HEK293 (cell line): ENCODE results near the gene WDR18.
A peak's percentile ranks its signal among the peaks of the same experiment; 100 is the strongest.

Experiments
- CTCF ChIA-PET: fragments of 350-600 bp; formaldehyde crosslinking; extraction: SDS; loops from one replicate; lab custom pipeline; 2021; ENCODE audit warnings: antibody characterized with exemption; lab: Yijun Ruan, JAX
- POLR2A ChIA-PET: fragments of 300-600 bp; formaldehyde crosslinking; extraction: SDS; loops from one replicate; lab custom pipeline; 2020; ENCODE audit warnings: antibody characterized with exemption, inconsistent platforms; lab: Yijun Ruan, JAX
- H3K27ac ChIP-seq: fragments of 200-500 bp; sonication (Bioruptor generic); 2 replicates; pipeline ENCODE4 v1.5.1; 2014; ENCODE audit warnings: low read depth, low read length, control low read depth, inconsistent platforms; ENCODE audit errors: extremely low read depth
- H3K36me3 ChIP-seq, 2 experiments: fragments of 200-500 bp in 1 of 2; sonication (Bioruptor generic) in 1 of 2; 1 replicate in 1 of 2; 2 replicates in 1 of 2; pipeline ENCODE4 v1.5.1; 2014 to 2017; ENCODE audit warnings: inconsistent platforms in 2 of 2, low read length in 2 of 2; ENCODE audit not compliant: control insufficient read depth in 2 of 2, insufficient read depth in 1 of 2
- H3K4me1 ChIP-seq: fragments of 200-500 bp; sonication (Bioruptor generic); 2 replicates; pipeline ENCODE4 v1.5.1; 2014; ENCODE audit warnings: mild to moderate bottlenecking, low read length, inconsistent platforms; ENCODE audit not compliant: control insufficient read depth, insufficient read depth
- H3K4me3 ChIP-seq: 2 replicates; pipeline ENCODE4 v1.5.1; 2011; ENCODE audit warnings: low read depth, mild to moderate bottlenecking, control low read depth, low read length, moderate library complexity
- H3K9me3 ChIP-seq: fragments of 200-500 bp; sonication (Bioruptor generic); 2 replicates; pipeline ENCODE4 v1.5.1; 2014; ENCODE audit warnings: low read depth, low read length, inconsistent platforms; ENCODE audit not compliant: control insufficient read depth, insufficient read depth
- CTCF ChIP-seq: fragments of 450-650 bp; formaldehyde crosslinking; IDR thresholded peaks from 2 replicates; pipeline ENCODE4 v1.5.1; 2016; ENCODE audit warnings: missing biosample characterization, missing genetic modification characterization
- HIC1 ChIP-seq: fragments of 450-650 bp; formaldehyde crosslinking; IDR thresholded peaks from 2 replicates; pipeline ENCODE4 v1.5.1; 2016; ENCODE audit warnings: missing biosample characterization, missing genetic modification characterization
- IKZF3 ChIP-seq: fragments of 450-650 bp; IDR thresholded peaks from 2 replicates; pipeline ENCODE4 v1.5.0; 2018; ENCODE audit warnings: missing biosample characterization, mild to moderate bottlenecking, missing genetic modification characterization, moderate library complexity
- KLF1 ChIP-seq: fragments of 450-650 bp; formaldehyde crosslinking; IDR thresholded peaks from 2 replicates; pipeline ENCODE4 v1.5.1; 2016; ENCODE audit warnings: missing biosample characterization, missing genetic modification characterization
- KLF8 ChIP-seq: fragments of 450-650 bp; formaldehyde crosslinking; IDR thresholded peaks from 2 replicates; pipeline ENCODE4 v1.5.1; 2016; ENCODE audit warnings: missing biosample characterization, missing genetic modification characterization
- SALL2 ChIP-seq: fragments of 450-650 bp; formaldehyde crosslinking; IDR thresholded peaks from 2 replicates; pipeline ENCODE4 v1.5.0; 2017; ENCODE audit warnings: missing biosample characterization, mild to moderate bottlenecking, missing genetic modification characterization, borderline replicate concordance
- SP2 ChIP-seq: fragments of 450-650 bp; formaldehyde crosslinking; IDR thresholded peaks from 2 replicates; pipeline ENCODE4 v1.5.1; 2016; ENCODE audit warnings: missing biosample characterization, missing genetic modification characterization
- ZBTB20 ChIP-seq: fragments of 450-650 bp; formaldehyde crosslinking; IDR thresholded peaks from 2 replicates; pipeline ENCODE4 v1.5.1; 2016; ENCODE audit warnings: missing biosample characterization, missing genetic modification characterization
- ZBTB7A ChIP-seq: fragments of 450-650 bp; formaldehyde crosslinking; IDR thresholded peaks from 2 replicates; pipeline ENCODE4 v1.5.1; 2016; ENCODE audit warnings: low read depth, missing biosample characterization, missing genetic modification characterization
- ZBTB8A ChIP-seq: fragments of 450-650 bp; formaldehyde crosslinking; IDR thresholded peaks from 2 replicates; pipeline ENCODE4 v1.5.1; 2016; ENCODE audit warnings: missing biosample characterization, missing genetic modification characterization
- ZNF155 ChIP-seq: fragments of 450-650 bp; formaldehyde crosslinking; IDR thresholded peaks from 2 replicates; pipeline ENCODE4 v1.5.1; 2016; ENCODE audit warnings: missing biosample characterization, missing genetic modification characterization
- ZNF157 ChIP-seq: fragments of 450-650 bp; formaldehyde crosslinking; IDR thresholded peaks from 2 replicates; pipeline ENCODE4 v1.5.1; 2016; ENCODE audit warnings: missing biosample characterization, missing genetic modification characterization
- ZNF174 ChIP-seq: fragments of 450-650 bp; formaldehyde crosslinking; IDR thresholded peaks from 2 replicates; pipeline ENCODE4 v1.5.0; 2017; ENCODE audit warnings: missing biosample characterization, mild to moderate bottlenecking, missing genetic modification characterization
- ZNF211 ChIP-seq: fragments of 450-650 bp; formaldehyde crosslinking; IDR thresholded peaks from 2 replicates; pipeline ENCODE4 v1.5.1; 2016; ENCODE audit warnings: low read depth, missing biosample characterization, missing genetic modification characterization
- ZNF223 ChIP-seq: fragments of 450-650 bp; formaldehyde crosslinking; IDR thresholded peaks from 2 replicates; pipeline ENCODE4 v1.5.1; 2016; ENCODE audit warnings: missing biosample characterization, missing genetic modification characterization
- ZNF26 ChIP-seq: fragments of 450-650 bp; formaldehyde crosslinking; IDR thresholded peaks from 2 replicates; pipeline ENCODE4 v1.5.1; 2016; ENCODE audit warnings: missing biosample characterization, missing genetic modification characterization
- ZNF311 ChIP-seq: fragments of 450-650 bp; formaldehyde crosslinking; IDR thresholded peaks from 2 replicates; pipeline ENCODE4 v1.5.1; 2017; ENCODE audit warnings: missing biosample characterization, missing genetic modification characterization, borderline replicate concordance
- ZNF473 ChIP-seq: fragments of 450-650 bp; formaldehyde crosslinking; IDR thresholded peaks from 2 replicates; pipeline ENCODE4 v1.5.1; 2017; ENCODE audit warnings: missing biosample characterization, missing genetic modification characterization
- ZNF513 ChIP-seq: fragments of 450-650 bp; IDR thresholded peaks from 2 replicates; pipeline ENCODE4 v1.5.1; 2018; ENCODE audit warnings: missing biosample characterization, missing genetic modification characterization
- ZNF544 ChIP-seq: fragments of 450-650 bp; formaldehyde crosslinking; IDR thresholded peaks from 2 replicates; pipeline ENCODE4 v1.5.0; 2017; ENCODE audit warnings: missing biosample characterization, missing genetic modification characterization
- ZNF645 ChIP-seq: fragments of 450-650 bp; formaldehyde crosslinking; IDR thresholded peaks from 2 replicates; pipeline ENCODE4; 2016; ENCODE audit warnings: missing biosample characterization, missing genetic modification characterization
- ZNF670 ChIP-seq: fragments of 450-650 bp; formaldehyde crosslinking; IDR thresholded peaks from 2 replicates; pipeline ENCODE4 v1.5.1; 2016; ENCODE audit warnings: missing biosample characterization, missing genetic modification characterization, low read depth
- ZNF707 ChIP-seq: fragments of 450-650 bp; formaldehyde crosslinking; IDR thresholded peaks from 2 replicates; pipeline ENCODE4 v1.5.1; 2016; ENCODE audit warnings: missing biosample characterization, missing genetic modification characterization
- ZNF792 ChIP-seq: fragments of 450-650 bp; formaldehyde crosslinking; IDR thresholded peaks from 2 replicates; pipeline ENCODE4 v1.5.1; 2016; ENCODE audit warnings: missing biosample characterization, missing genetic modification characterization
- ZNF830 ChIP-seq: fragments of 450-650 bp; IDR thresholded peaks from 2 replicates; pipeline ENCODE4 v1.5.0; 2018; ENCODE audit warnings: missing biosample characterization, missing genetic modification characterization, low read depth, mild to moderate bottlenecking, moderate library complexity
- ZSCAN23 ChIP-seq: fragments of 450-650 bp; formaldehyde crosslinking; IDR thresholded peaks from 2 replicates; pipeline ENCODE4 v1.5.1; 2016; ENCODE audit warnings: missing biosample characterization, missing genetic modification characterization

Gene WDR18

GRCh38 chr19:1011831-1012333, 27.7 kb downstream of the WDR18 start:
- POLR2A ChIA-PET, result interaction anchor here (0.8 kb wide), 1 partner anchor 9 kb away, joined by 3 read pairs; the partner anchor contains the start of gene RNU6-2
- CTCF ChIA-PET, result interaction anchor here (0.6 to 0.7 kb wide), 2 partner anchors 8 to 27 kb away, joined by 3 read pairs; partner anchors contain the start of gene WDR18
- peaks cover 0 to 66% of the 10 kb centered on the region in 2 experiments; a peak in 1 of 3 replicates for H3K36me3 ChIP-seq
- H3K9me3 ChIP-seq, result no peaks in the 10 kb centered on the region
- H3K4me1 ChIP-seq, result no peaks in the 10 kb centered on the region
- no peak overlapping the region for H3K27ac ChIP-seq
- H3K4me3 ChIP-seq, result no peak overlapping the region
- TF ChIP-seq ZNF645, result no peak
- TF ChIP-seq ZNF473, result no peak
- TF ChIP-seq ZNF311 (tag by site-specific recombination), result no peak
- no peak for TF ChIP-seq ZNF26
- no peak for TF ChIP-seq ZNF157 (tag by site-specific recombination)
- peak; percentile 46 for TF ChIP-seq KLF8 (tag by site-specific recombination)
- TF ChIP-seq SP2, result peak; percentile 17; the same call in 1 of the 2 replicates
- TF ChIP-seq ZNF223, result no peak
- no peak for TF ChIP-seq ZNF707 (tag by site-specific recombination)
- no peak for TF ChIP-seq CTCF (tag by site-specific recombination)
- TF ChIP-seq ZNF830 (tag by site-specific recombination), result no peak
- peak; percentile 79 for TF ChIP-seq HIC1 (tag by site-specific recombination)
- peak; percentile 72 for TF ChIP-seq KLF1 (tag by site-specific recombination)
- no peak for TF ChIP-seq ZBTB7A
- no peak for TF ChIP-seq ZNF174
- no peak for TF ChIP-seq SALL2 (tag by site-specific recombination)
- no peak for TF ChIP-seq ZBTB20 (tag by site-specific recombination)
- no peak for TF ChIP-seq ZNF670 (tag by site-specific recombination)
- no peak for TF ChIP-seq ZSCAN23 (tag by site-specific recombination)
- TF ChIP-seq ZBTB8A (tag by site-specific recombination), result no peak
- no peak for TF ChIP-seq ZNF211 (tag by site-specific recombination)
- no peak for TF ChIP-seq ZNF792 (tag by site-specific recombination)
- TF ChIP-seq ZNF155 (tag by site-specific recombination), result no peak
- no peak for TF ChIP-seq ZNF544 (tag by site-specific recombination)
- TF ChIP-seq IKZF3, result no peak
- TF ChIP-seq ZNF513 (tag by site-specific recombination), result no peak
